NCI-H2029 (cell line): ENCODE data around the gene RPS23.

Experiments used
- DNase-seq: peaks from one replicate; lab custom pipeline; 2025; lab: John Stamatoyannopoulos, UW

Gene RPS23

GRCh38 chr5:82277987-82278710, at the start of gene RPS23:
RPS23 (minus strand) TSS chr5:82278354; CDS start chr5:82278323, 31 bp downstream.
- DNase-seq, result peak; percentile 87

- no peak for DNase-seq
These were observed 49.8 kb upstream of the RPS23 start for GRCh38 chr5:82327941-82328340.

- DNase-seq, result no peak
These were observed 47.8 kb upstream of the RPS23 start for GRCh38 chr5:82325996-82326395.

GRCh38 chr5:82325155-82325554, 47.0 kb upstream of the RPS23 start:
- DNase-seq, result no peak

GRCh38 chr5:82320966-82321365, 42.8 kb upstream of the RPS23 start:
- DNase-seq, result no peak

GRCh38 chr5:82319651-82320376, 41.7 kb upstream of the RPS23 start:
- DNase-seq, result no peak

- no peak for DNase-seq
These were observed 41.0 kb upstream of the RPS23 start for GRCh38 chr5:82319192-82319591.

GRCh38 chr5:82314964-82315758, 37.0 kb upstream of the RPS23 start:
- no peak for DNase-seq

GRCh38 chr5:82313016-82313415, 34.9 kb upstream of the RPS23 start:
- no peak for DNase-seq

GRCh38 chr5:82312373-82312856, 34.3 kb upstream of the RPS23 start:
- peak; percentile 50 for DNase-seq

GRCh38 chr5:82309091-82309531, 31.0 kb upstream of the RPS23 start:
- DNase-seq, result no peak

GRCh38 chr5:82308416-82308815, 30.3 kb upstream of the RPS23 start:
- DNase-seq, result no peak

GRCh38 chr5:82307451-82307850, 29.3 kb upstream of the RPS23 start:
- no peak for DNase-seq

- no peak for DNase-seq
These were observed 28.0 kb upstream of the RPS23 start for GRCh38 chr5:82306151-82306550.

- no peak for DNase-seq
These were observed 23.0 kb upstream of the RPS23 start for GRCh38 chr5:82301190-82301589.

- no peak for DNase-seq
These were observed 20.5 kb upstream of the RPS23 start for GRCh38 chr5:82298668-82299067.

GRCh38 chr5:82297711-82298110, 19.6 kb upstream of the RPS23 start:
- DNase-seq, result no peak

- no peak for DNase-seq
These were observed 18.8 kb upstream of the RPS23 start for GRCh38 chr5:82296929-82297328.

GRCh38 chr5:82295959-82296531, 17.9 kb upstream of the RPS23 start:
- no peak for DNase-seq

GRCh38 chr5:82295144-82295543, 17.0 kb upstream of the RPS23 start:
- peak; percentile 4 for DNase-seq

GRCh38 chr5:82291420-82291819, 13.3 kb upstream of the RPS23 start:
- DNase-seq, result no peak

- DNase-seq, result no peak
These were observed 12.8 kb upstream of the RPS23 start for GRCh38 chr5:82290908-82291307.
